B cell (primary cell): ENCODE measurements around the gene MPLKIP. TPM values are rescaled to one million over a fixed set of nuclear protein-coding genes. Genes with fewer than 3 reads are reported as not detected.
"Not testable (repeated sequence)": the region's sequence is repeated elsewhere in the genome, so short reads cannot be mapped to it uniquely, and the experiment has no call there.

Experiments used
- ATAC-seq: fragments of 200-7000 bp; cut with Tn5 transposase; one replicate; pipeline ENCODE4 v1.10.0; 2021; ENCODE audit warnings: low read depth, mild to moderate bottlenecking, moderate number of reproducible peaks, moderate library complexity
- CTCF ChIA-PET: fragments of 350-600 bp; sonication (Branson Sonifier 250); formaldehyde crosslinking; loops from one replicate; lab custom pipeline; 2021; ENCODE audit warnings: antibody characterized with exemption, inconsistent platforms; lab: Charles Lee
- POLR2A ChIA-PET: fragments of 350-600 bp; sonication (Branson Sonifier 250); formaldehyde crosslinking; loops from one replicate; lab custom pipeline; 2021; ENCODE audit warnings: antibody characterized with exemption; lab: Charles Lee
- DNase-seq: peaks from one replicate; pipeline ENCODE4 v3.0.0; 2013
- H2AFZ ChIP-seq: 2 replicates; pipeline ENCODE4 v1.6.1; 2012; ENCODE audit warnings: mild to moderate bottlenecking, low read depth, low read length; ENCODE audit not compliant: insufficient read depth, poor library complexity, severe bottlenecking
- H3K27ac ChIP-seq, 2 donors: 1 replicate in 1 of 2; 2 replicates in 1 of 2; pipeline ENCODE4 v1.5.1; 2012 to 2013; ENCODE audit warnings: low read length in 2 of 2, mild to moderate bottlenecking in 2 of 2, moderate library complexity in 1 of 2
- H3K27me3 ChIP-seq, 4 experiments: fragments of 200-600 bp in 1 of 4; sonication (generic) in 1 of 4; replicated peaks in 1 of 4; 1 replicate in 2 of 4; 2 replicates in 2 of 4; pipeline versions ENCODE4 v1.6.1 to v1.7.0; 2013 to 2016; ENCODE audit warnings: low read length in 3 of 4, mild to moderate bottlenecking in 2 of 4, mixed read lengths in 1 of 4, moderate library complexity in 1 of 4; ENCODE audit not compliant: insufficient read depth in 4 of 4, control insufficient read depth in 3 of 4; ENCODE audit errors: control extremely low read depth in 1 of 4
- H3K36me3 ChIP-seq, 2 experiments: replicated peaks in 1 of 2; 1 replicate in 1 of 2; 2 replicates in 1 of 2; pipeline versions ENCODE4 v1.6.1 to v1.7.1; 2013; ENCODE audit warnings: low read length in 1 of 2; ENCODE audit not compliant: insufficient read depth in 2 of 2, control insufficient read depth in 1 of 2; ENCODE audit errors: control extremely low read depth in 1 of 2, extremely low read depth in 1 of 2
- H3K4me1 ChIP-seq, 2 donors: fragments of 200-600 bp in 1 of 2; sonication (generic) in 1 of 2; 1 replicate in 1 of 2; 2 replicates in 1 of 2; pipeline versions ENCODE4 v1.5.1 to v1.6.1; 2013 to 2017; ENCODE audit warnings: low read length in 2 of 2; ENCODE audit not compliant: control insufficient read depth in 2 of 2, insufficient read depth in 2 of 2
- H3K4me2 ChIP-seq: replicated peaks from 2 replicates; pipeline ENCODE3; 2012; ENCODE audit warnings: mild to moderate bottlenecking, low read depth, low read length; ENCODE audit not compliant: poor library complexity, severe bottlenecking
- H3K4me3 ChIP-seq, 5 experiments: fragments of 200-600 bp in 1 of 5; sonication (generic) in 1 of 5; 1 replicate in 3 of 5; 2 replicates in 2 of 5; pipeline versions ENCODE4 v1.5.1 to v1.7.0; 2011 to 2016; ENCODE audit warnings: low read length in 4 of 5, mild to moderate bottlenecking in 4 of 5, low read depth in 2 of 5, control low read depth in 1 of 5, moderate library complexity in 1 of 5; ENCODE audit not compliant: insufficient read depth in 1 of 5; ENCODE audit errors: control extremely low read depth in 1 of 5, extremely low read depth in 1 of 5
- H3K79me2 ChIP-seq: fragments of 200-600 bp; sonication (generic); one replicate; pipeline ENCODE4 v1.6.0; 2016; ENCODE audit warnings: low read length; ENCODE audit not compliant: control insufficient read depth, insufficient read depth
- H3K9ac ChIP-seq: fragments of 200-600 bp; sonication (generic); 2 replicates; pipeline ENCODE4 v1.6.1; 2017; ENCODE audit warnings: mild to moderate bottlenecking, low read length, moderate library complexity
- H3K9me3 ChIP-seq, 3 donors: one replicate each; pipeline versions ENCODE4 v1.6.1 to v1.7.1; 2013; ENCODE audit warnings: low read length in 2 of 3; ENCODE audit not compliant: control insufficient read depth in 2 of 3, insufficient read depth in 1 of 3; ENCODE audit errors: control extremely low read depth in 1 of 3
- H4K20me1 ChIP-seq: 2 replicates; pipeline ENCODE4 v1.6.0; 2012; ENCODE audit warnings: mild to moderate bottlenecking, low read length; ENCODE audit not compliant: insufficient read depth, control insufficient read depth, poor library complexity, severe bottlenecking
- H3K27ac Mint-ChIP-seq: one replicate; pipeline ENCODE4 v1.8.0; 2021; ENCODE audit warnings: mixed read lengths
- H3K27me3 Mint-ChIP-seq: one replicate; pipeline ENCODE4 v1.8.0; 2021; ENCODE audit warnings: mixed read lengths
- H3K4me1 Mint-ChIP-seq: one replicate; pipeline ENCODE4 v1.8.0; 2021; ENCODE audit warnings: mixed read lengths
- H3K4me3 Mint-ChIP-seq: one replicate; pipeline ENCODE4 v1.8.0; 2021; ENCODE audit warnings: mixed read lengths
- H3K9me3 Mint-ChIP-seq: one replicate; pipeline ENCODE4 v1.8.0; 2022; ENCODE audit warnings: mixed read lengths; ENCODE audit not compliant: insufficient read depth
- EZH2 ChIP-seq: IDR thresholded peaks from 2 replicates; pipeline ENCODE4 v1.6.1; 2012; ENCODE audit warnings: borderline replicate concordance, low read depth, mild to moderate bottlenecking, moderate library complexity, low read length; ENCODE audit not compliant: insufficient read depth, poor library complexity, severe bottlenecking
- WGBS: methylation state at CpG from one replicate; pipeline ENCODE4 v1.1.5; 2013; ENCODE audit warnings: missing lambda C conversion rate; ENCODE audit not compliant: insufficient coverage; 5-methylcytosine and 5-hydroxymethylcytosine counted together
- intact Hi-C: fragments of 100-400 bp; cut with micrococcal nuclease; formaldehyde crosslinking; loops from one replicate; pipeline ENCODE4 v1.10.0; 2022
- polyA plus RNA-seq: library from polyadenylated mRNA; depleted of rRNA; stranded (reverse); fragments of >200 nt; gene quantifications from 2 replicates; pipeline ENCODE4 v1.2.3, GENCODE V29; 2012
- total RNA-seq, 2 donors: library from RNA; stranded (reverse); fragments of 120-200 nt in 1 of 2; gene quantifications; 1 replicate in 1 of 2; 2 replicates in 1 of 2; pipeline versions ENCODE4 v1.2.3 to v1.2.4, GENCODE V29; 2013 to 2022
- TF ChIP-seq, protein P1 (sequence below): fragments of 200-600 bp; IDR thresholded peaks from one replicate; pipeline ENCODE4 v1.8.0; 2022; ENCODE audit warnings: antibody characterized with exemption, mild to moderate bottlenecking

Gene MPLKIP
- total and polyA plus RNA-seq, 2 donors (not counting 1 experiment from before 2014, with no cell fraction given), result 23.2 to 34.1 TPM

DNA sequence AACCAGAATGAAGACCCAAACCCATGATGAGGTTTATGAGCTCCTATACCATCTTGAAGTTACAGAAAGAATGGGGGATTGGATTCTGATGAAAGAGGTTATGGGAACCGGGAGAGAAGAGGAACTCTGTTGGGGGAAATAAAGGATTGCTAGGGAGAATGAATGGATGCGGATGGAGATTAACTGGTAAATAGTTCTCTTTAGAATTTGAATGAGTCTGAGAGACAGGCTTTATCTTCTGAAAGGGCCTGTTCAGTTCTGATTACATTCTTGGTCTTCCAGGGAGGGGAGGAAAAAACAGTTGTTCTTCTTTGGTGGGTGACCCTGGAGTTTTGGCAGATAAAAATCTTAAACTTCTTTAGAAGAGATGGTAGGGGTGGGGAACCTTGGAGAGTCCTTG is 14.2 kb upstream of the MPLKIP start:
- H3K36me3 ChIP-seq, result no peaks in the 10 kb centered on the region
- no peak for TF ChIP-seq EZH2
- TF ChIP-seq, protein P1, sequence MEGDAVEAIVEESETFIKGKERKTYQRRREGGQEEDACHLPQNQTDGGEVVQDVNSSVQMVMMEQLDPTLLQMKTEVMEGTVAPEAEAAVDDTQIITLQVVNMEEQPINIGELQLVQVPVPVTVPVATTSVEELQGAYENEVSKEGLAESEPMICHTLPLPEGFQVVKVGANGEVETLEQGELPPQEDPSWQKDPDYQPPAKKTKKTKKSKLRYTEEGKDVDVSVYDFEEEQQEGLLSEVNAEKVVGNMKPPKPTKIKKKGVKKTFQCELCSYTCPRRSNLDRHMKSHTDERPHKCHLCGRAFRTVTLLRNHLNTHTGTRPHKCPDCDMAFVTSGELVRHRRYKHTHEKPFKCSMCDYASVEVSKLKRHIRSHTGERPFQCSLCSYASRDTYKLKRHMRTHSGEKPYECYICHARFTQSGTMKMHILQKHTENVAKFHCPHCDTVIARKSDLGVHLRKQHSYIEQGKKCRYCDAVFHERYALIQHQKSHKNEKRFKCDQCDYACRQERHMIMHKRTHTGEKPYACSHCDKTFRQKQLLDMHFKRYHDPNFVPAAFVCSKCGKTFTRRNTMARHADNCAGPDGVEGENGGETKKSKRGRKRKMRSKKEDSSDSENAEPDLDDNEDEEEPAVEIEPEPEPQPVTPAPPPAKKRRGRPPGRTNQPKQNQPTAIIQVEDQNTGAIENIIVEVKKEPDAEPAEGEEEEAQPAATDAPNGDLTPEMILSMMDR, result no peak
- no peaks in the 10 kb centered on the region for H3K27me3 ChIP-seq
- H2AFZ ChIP-seq, result no peak overlapping the region
- ATAC-seq (no peak), DNase-seq (no peak)
- H3K4me2 ChIP-seq, result no peak overlapping the region
- Mint-ChIP-seq H3K27ac (no peak overlapping the region), H3K9me3 (no peaks in the 10 kb centered on the region), H3K27me3 (peaks cover 9% of the 10 kb centered on the region), H3K4me1 (no peaks in the 10 kb centered on the region), H3K4me3 (no peak overlapping the region)
- intact Hi-C loops, result no loop called here
- no peak overlapping the region for H3K4me3 ChIP-seq
- H3K27ac ChIP-seq, result no peak overlapping the region
- H3K9me3 ChIP-seq, result peaks cover 0 to 5% (median 0%) of the 10 kb centered on the region in 3 donors
- H4K20me1 ChIP-seq, result no peaks in the 10 kb centered on the region
- 95% methylated on average over 2 of the region's 2 CpGs for WGBS
- no peaks in the 10 kb centered on the region for H3K79me2 ChIP-seq
- H3K4me1 ChIP-seq, result no peaks in the 10 kb centered on the region
- no peak overlapping the region for H3K9ac ChIP-seq
- CTCF ChIA-PET, result no interaction called here
- POLR2A ChIA-PET, result no interaction called here

DNA sequence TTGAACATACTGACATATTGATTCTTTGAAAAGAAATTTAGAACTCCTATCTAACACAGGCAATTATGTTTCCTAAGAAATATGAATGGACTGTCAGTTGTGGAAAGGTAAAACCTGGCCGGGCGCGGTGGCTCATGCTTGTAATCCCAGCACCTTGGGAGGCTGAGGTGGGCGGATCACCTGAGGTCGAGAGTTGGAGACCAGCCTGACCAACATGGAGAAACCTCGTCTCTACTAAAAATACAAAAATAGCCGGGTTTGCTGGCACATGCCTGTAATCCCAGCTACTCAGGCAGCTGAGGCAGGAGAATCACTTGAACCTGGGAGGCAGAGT is 13.8 kb upstream of the MPLKIP start:
- H3K4me2 ChIP-seq, DNase-seq, H3K4me3 Mint-ChIP-seq, H3K9me3 Mint-ChIP-seq, H3K79me2 ChIP-seq, H3K9ac ChIP-seq, H3K36me3 ChIP-seq, H4K20me1 ChIP-seq, H3K4me1 ChIP-seq, H3K9me3 ChIP-seq, H2AFZ ChIP-seq, H3K27ac Mint-ChIP-seq, intact Hi-C loops, ATAC-seq, CTCF ChIA-PET, H3K27ac ChIP-seq, H3K4me3 ChIP-seq, H3K27me3 ChIP-seq, POLR2A ChIA-PET, H3K4me1 Mint-ChIP-seq: not testable (repeated sequence)
- peaks cover 14% of the 10 kb centered on the region for H3K27me3 Mint-ChIP-seq
- 97% methylated on average over 5 of the region's 7 CpGs for WGBS
